Measurements from ENCODE around the gene EFS.
A peak's percentile ranks its signal among the peaks of the same experiment; 100 is the strongest.
"Not testable (repeated sequence)": the region's sequence is repeated elsewhere in the genome, so short reads cannot be mapped to it uniquely, and the experiment has no call there.

The EFS gene

GRCh38 chr14:23386266-23386657, 21.3 kb upstream of the EFS start:
- H3K4me3 ChIP-seq (ENCODE audit: low read depth in 1 of 2, low read length in 2 of 2); H3K27ac ChIP-seq (ENCODE audit: low read depth, low read length); H3K9me3 ChIP-seq (ENCODE audit: control insufficient read depth in 1 of 2, low read length in 2 of 2); H3K4me1 ChIP-seq (ENCODE audit: control insufficient read depth in 1 of 2, insufficient read depth in 2 of 2, low read length in 2 of 2); H3K9ac ChIP-seq (ENCODE audit: low read depth in 1 of 2, low read length in 2 of 2); H3K27me3 ChIP-seq (ENCODE audit: control insufficient read depth in 1 of 2, insufficient read depth in 2 of 2, low read length in 2 of 2); H3K36me3 ChIP-seq (ENCODE audit: control insufficient read depth in 1 of 2, insufficient read depth in 2 of 2, low read length in 2 of 2): not testable (repeated sequence)

- no peak overlapping the region for H3K4me3 ChIP-seq (ENCODE audit: low read depth in 1 of 2, low read length in 2 of 2)
- no peak overlapping the region for H3K27ac ChIP-seq (ENCODE audit: low read depth, low read length)
- H3K27me3 ChIP-seq (ENCODE audit: control insufficient read depth in 1 of 2, insufficient read depth in 2 of 2, low read length in 2 of 2) = peaks cover 0 to 4% of the 10 kb centered on the region in 2 donors
- no peaks in the 10 kb centered on the region for H3K36me3 ChIP-seq (ENCODE audit: control insufficient read depth in 1 of 2, insufficient read depth in 2 of 2, low read length in 2 of 2)
- no peaks in the 10 kb centered on the region for H3K9me3 ChIP-seq (ENCODE audit: control insufficient read depth in 1 of 2, low read length in 2 of 2)
- peaks cover 3% of the 10 kb centered on the region in 2 donors for H3K4me1 ChIP-seq (ENCODE audit: control insufficient read depth in 1 of 2, insufficient read depth in 2 of 2, low read length in 2 of 2)
- H3K9ac ChIP-seq (ENCODE audit: low read depth in 1 of 2, low read length in 2 of 2) = no peak overlapping the region
Observed at GRCh38 chr14:23385642-23386265, 20.8 kb upstream of the EFS start.

DNA sequence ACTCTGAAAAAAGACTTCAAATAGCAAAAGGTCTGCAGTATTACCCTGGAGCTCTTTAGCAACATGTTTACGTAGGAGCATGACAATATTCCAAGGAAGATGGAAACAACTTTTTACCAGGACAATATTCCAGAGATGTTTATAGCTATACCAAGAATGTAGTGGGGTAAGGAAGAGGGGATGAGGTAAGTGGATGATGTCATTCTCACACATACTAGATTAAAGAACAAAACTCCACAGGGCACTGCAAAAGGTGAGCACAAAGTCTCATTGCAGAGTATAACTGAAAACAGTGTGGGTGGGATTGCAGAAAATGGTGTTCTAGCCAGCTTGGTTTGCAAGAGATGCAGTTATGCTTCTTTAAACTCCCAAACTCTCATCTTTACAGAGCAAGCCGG, 20.3 kb upstream of the EFS start:
- no peak overlapping the region for H3K9ac ChIP-seq (ENCODE audit: low read depth in 1 of 2, low read length in 2 of 2)
- peaks cover 0 to 4% of the 10 kb centered on the region in 2 donors for H3K27me3 ChIP-seq (ENCODE audit: control insufficient read depth in 1 of 2, insufficient read depth in 2 of 2, low read length in 2 of 2)
- H3K27ac ChIP-seq (ENCODE audit: low read depth, low read length) = no peak overlapping the region
- no peaks in the 10 kb centered on the region for H3K9me3 ChIP-seq (ENCODE audit: control insufficient read depth in 1 of 2, low read length in 2 of 2)
- H3K4me1 ChIP-seq (ENCODE audit: control insufficient read depth in 1 of 2, insufficient read depth in 2 of 2, low read length in 2 of 2) = peaks cover 8% of the 10 kb centered on the region in 2 donors
- H3K4me3 ChIP-seq (ENCODE audit: low read depth in 1 of 2, low read length in 2 of 2) = no peak overlapping the region
- no peaks in the 10 kb centered on the region for H3K36me3 ChIP-seq (ENCODE audit: control insufficient read depth in 1 of 2, insufficient read depth in 2 of 2, low read length in 2 of 2)

- peaks cover 11 to 14% of the 10 kb centered on the region in 2 donors for H3K4me1 ChIP-seq (ENCODE audit: control insufficient read depth in 1 of 2, insufficient read depth in 2 of 2, low read length in 2 of 2)
- no peak overlapping the region for H3K27ac ChIP-seq (ENCODE audit: low read depth, low read length)
- no peaks in the 10 kb centered on the region for H3K9me3 ChIP-seq (ENCODE audit: control insufficient read depth in 1 of 2, low read length in 2 of 2)
- H3K4me3 ChIP-seq (ENCODE audit: low read depth in 1 of 2, low read length in 2 of 2) = no peak overlapping the region
- no peak overlapping the region for H3K9ac ChIP-seq (ENCODE audit: low read depth in 1 of 2, low read length in 2 of 2)
- H3K27me3 ChIP-seq (ENCODE audit: control insufficient read depth in 1 of 2, insufficient read depth in 2 of 2, low read length in 2 of 2) = peaks cover 0 to 4% of the 10 kb centered on the region in 2 donors
- H3K36me3 ChIP-seq (ENCODE audit: control insufficient read depth in 1 of 2, insufficient read depth in 2 of 2, low read length in 2 of 2) = no peaks in the 10 kb centered on the region
Observed at GRCh38 chr14:23384364-23385080, 19.6 kb upstream of the EFS start.

GRCh38 chr14:23382731-23383440, 17.9 kb upstream of the EFS start:
- Histone ChIP-seq H3K4me1 (ENCODE audit: control insufficient read depth in 1 of 2, insufficient read depth in 2 of 2, low read length in 2 of 2) (peaks cover 11 to 14% of the 10 kb centered on the region in 2 donors), H3K27me3 (ENCODE audit: control insufficient read depth in 1 of 2, insufficient read depth in 2 of 2, low read length in 2 of 2) (no peaks in the 10 kb centered on the region), H3K9ac (ENCODE audit: low read depth in 1 of 2, low read length in 2 of 2) (no peak overlapping the region), H3K27ac (ENCODE audit: low read depth, low read length) (no peak overlapping the region), H3K9me3 (ENCODE audit: control insufficient read depth in 1 of 2, low read length in 2 of 2) (no peaks in the 10 kb centered on the region), H3K36me3 (ENCODE audit: control insufficient read depth in 1 of 2, insufficient read depth in 2 of 2, low read length in 2 of 2) (no peaks in the 10 kb centered on the region), H3K4me3 (ENCODE audit: low read depth in 1 of 2, low read length in 2 of 2) (no peak overlapping the region)

DNA sequence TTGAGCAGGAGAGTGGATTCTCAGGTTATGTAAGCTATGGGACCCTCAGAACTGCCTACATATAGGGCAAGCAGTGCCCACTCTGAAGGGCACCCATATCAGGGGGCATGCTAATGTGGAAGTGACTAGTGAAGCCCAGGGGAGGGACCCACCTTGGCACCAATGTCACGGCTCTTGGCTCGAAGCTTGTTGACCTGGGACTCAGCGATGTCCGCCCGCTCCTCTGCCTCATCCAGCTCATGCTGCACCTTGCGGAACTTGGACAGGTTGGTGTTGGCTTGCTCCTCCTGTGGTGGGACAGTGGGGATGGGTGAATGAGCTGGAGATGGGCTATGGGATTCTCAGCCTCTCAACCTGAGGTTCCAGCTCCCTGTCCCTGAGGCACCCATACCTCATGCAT, 17.3 kb upstream of the EFS start:
- Histone ChIP-seq H3K27me3 (ENCODE audit: control insufficient read depth in 1 of 2, insufficient read depth in 2 of 2, low read length in 2 of 2) (no peaks in the 10 kb centered on the region), H3K27ac (ENCODE audit: low read depth, low read length) (no peak overlapping the region), H3K4me3 (ENCODE audit: low read depth in 1 of 2, low read length in 2 of 2) (no peak overlapping the region), H3K4me1 (ENCODE audit: control insufficient read depth in 1 of 2, insufficient read depth in 2 of 2, low read length in 2 of 2) (peaks cover 11 to 14% of the 10 kb centered on the region in 2 donors), H3K36me3 (ENCODE audit: control insufficient read depth in 1 of 2, insufficient read depth in 2 of 2, low read length in 2 of 2) (no peaks in the 10 kb centered on the region), H3K9ac (ENCODE audit: low read depth in 1 of 2, low read length in 2 of 2) (no peak overlapping the region), H3K9me3 (ENCODE audit: control insufficient read depth in 1 of 2, low read length in 2 of 2) (no peaks in the 10 kb centered on the region)

GRCh38 chr14:23381871-23382270, 16.9 kb upstream of the EFS start:
- no peaks in the 10 kb centered on the region for H3K27me3 ChIP-seq (ENCODE audit: control insufficient read depth in 1 of 2, insufficient read depth in 2 of 2, low read length in 2 of 2)
- no peaks in the 10 kb centered on the region for H3K36me3 ChIP-seq (ENCODE audit: control insufficient read depth in 1 of 2, insufficient read depth in 2 of 2, low read length in 2 of 2)
- H3K9ac ChIP-seq (ENCODE audit: low read depth in 1 of 2, low read length in 2 of 2) = no peak overlapping the region
- H3K4me3 ChIP-seq (ENCODE audit: low read depth in 1 of 2, low read length in 2 of 2) = no peak overlapping the region
- peaks cover 11 to 14% of the 10 kb centered on the region in 2 donors for H3K4me1 ChIP-seq (ENCODE audit: control insufficient read depth in 1 of 2, insufficient read depth in 2 of 2, low read length in 2 of 2)
- no peaks in the 10 kb centered on the region for H3K9me3 ChIP-seq (ENCODE audit: control insufficient read depth in 1 of 2, low read length in 2 of 2)
- H3K27ac ChIP-seq (ENCODE audit: low read depth, low read length) = no peak overlapping the region

DNA sequence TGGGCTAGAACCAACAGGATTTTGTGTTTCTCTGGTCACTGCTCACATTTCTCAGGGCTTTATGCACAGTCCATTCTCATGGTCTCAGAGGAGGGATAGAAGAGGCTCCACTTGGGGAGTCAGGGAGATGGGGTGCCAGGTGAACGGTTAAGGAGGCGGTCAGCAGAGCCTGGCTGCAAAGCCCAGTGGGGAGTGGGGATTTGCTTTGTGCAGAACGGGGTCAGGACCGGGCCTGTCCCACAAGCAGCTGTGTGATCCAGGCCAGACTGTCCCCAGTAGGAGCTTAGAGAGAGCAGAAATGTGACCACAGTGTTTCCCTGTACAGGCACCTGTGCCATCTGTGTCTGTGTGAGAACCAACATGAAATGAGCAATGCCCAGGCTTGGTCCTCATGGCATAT, 16.0 kb upstream of the EFS start:
- no peak overlapping the region for H3K9ac ChIP-seq (ENCODE audit: low read depth in 1 of 2, low read length in 2 of 2)
- no peaks in the 10 kb centered on the region for H3K36me3 ChIP-seq (ENCODE audit: control insufficient read depth in 1 of 2, insufficient read depth in 2 of 2, low read length in 2 of 2)
- no peaks in the 10 kb centered on the region for H3K9me3 ChIP-seq (ENCODE audit: control insufficient read depth in 1 of 2, low read length in 2 of 2)
- no peak overlapping the region for H3K4me3 ChIP-seq (ENCODE audit: low read depth in 1 of 2, low read length in 2 of 2)
- no peak overlapping the region for H3K27ac ChIP-seq (ENCODE audit: low read depth, low read length)
- no peaks in the 10 kb centered on the region for H3K27me3 ChIP-seq (ENCODE audit: control insufficient read depth in 1 of 2, insufficient read depth in 2 of 2, low read length in 2 of 2)
- H3K4me1 ChIP-seq (ENCODE audit: control insufficient read depth in 1 of 2, insufficient read depth in 2 of 2, low read length in 2 of 2) = peaks cover 11 to 14% of the 10 kb centered on the region in 2 donors

DNA sequence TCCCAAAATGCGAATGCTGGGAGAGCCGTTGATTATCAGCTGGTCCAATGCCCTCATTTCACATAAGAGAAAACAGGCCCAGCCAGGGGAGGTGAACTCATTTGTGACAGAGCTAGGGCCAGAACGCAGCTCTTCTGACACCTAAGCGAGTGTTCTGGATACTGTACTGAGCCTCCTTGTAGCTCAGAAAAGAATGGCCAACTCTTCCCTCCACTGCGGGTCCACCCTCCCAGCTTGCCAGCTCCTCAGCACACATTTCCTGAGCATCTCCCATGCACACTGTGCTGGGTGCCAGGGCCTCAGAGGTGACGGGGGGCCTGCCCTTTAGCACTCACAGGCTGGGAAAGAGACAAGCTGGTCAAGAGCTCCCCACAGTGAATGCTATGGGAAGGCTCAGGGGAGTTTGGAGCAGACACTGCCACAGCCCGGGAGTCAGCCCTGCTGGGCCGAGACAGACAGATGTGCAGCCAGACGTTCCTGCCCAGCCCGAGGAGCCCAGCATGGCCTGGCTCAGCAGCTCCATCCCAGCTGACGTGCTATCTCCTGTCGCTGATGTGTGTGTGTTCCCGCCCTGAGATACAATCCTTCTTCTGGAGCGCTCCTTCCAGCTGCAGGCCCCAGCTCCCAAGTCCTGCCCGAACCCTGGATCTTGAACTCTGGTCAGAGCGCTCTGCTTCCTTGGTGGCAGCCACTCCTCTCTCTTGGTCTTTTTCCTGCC, 15.4 kb upstream of the EFS start:
- Histone ChIP-seq H3K9me3 (ENCODE audit: control insufficient read depth in 1 of 2, low read length in 2 of 2) (no peaks in the 10 kb centered on the region), H3K9ac (ENCODE audit: low read depth in 1 of 2, low read length in 2 of 2) (peak overlapping the region in 1 of 2 donors; percentile 18), H3K4me1 (ENCODE audit: control insufficient read depth in 1 of 2, insufficient read depth in 2 of 2, low read length in 2 of 2) (peaks cover 11 to 14% of the 10 kb centered on the region in 2 donors), H3K27me3 (ENCODE audit: control insufficient read depth in 1 of 2, insufficient read depth in 2 of 2, low read length in 2 of 2) (no peaks in the 10 kb centered on the region), H3K27ac (ENCODE audit: low read depth, low read length) (no peak overlapping the region), H3K36me3 (ENCODE audit: control insufficient read depth in 1 of 2, insufficient read depth in 2 of 2, low read length in 2 of 2) (no peaks in the 10 kb centered on the region), H3K4me3 (ENCODE audit: low read depth in 1 of 2, low read length in 2 of 2) (peak overlapping the region in 1 of 2 donors; percentile 38)

Measured in duodenal mucosa (tissue), 2 donors.